HCT116 (cell line): Measurements from ENCODE around the gene ACOT11. TPM values are rescaled to one million over a fixed set of nuclear protein-coding genes. Genes with fewer than 3 reads are reported as not detected.

ENCODE experiments used
- ATAC-seq: fragments of 200-7000 bp; cut with Tn5 transposase; 2 replicates; pipeline ENCODE4 v1.9.1; 2020; ENCODE audit warnings: mild to moderate bottlenecking, moderate library complexity
- BruUV-seq: library from RNA; stranded (reverse); fragments of 400-500 nt; replicated peaks from 2 replicates; lab custom pipeline; 2021; lab: Mats Ljungman, UMichigan
- CTCF ChIA-PET: fragments of 300-600 bp; sonication (Branson Sonifier 250); formaldehyde crosslinking; loops from one replicate; lab custom pipeline; 2021; ENCODE audit warnings: antibody characterized with exemption; lab: Charles Lee
- POLR2A ChIA-PET: fragments of 300-600, 350-600 bp; sonication (Branson Sonifier 250); formaldehyde crosslinking; loops from one replicate; lab custom pipeline; 2021; ENCODE audit warnings: antibody characterized with exemption; lab: Charles Lee
- RAD21 ChIA-PET, 2 experiments: fragments of 300-600 bp; sonication (Branson Sonifier 250); formaldehyde crosslinking; loops; one replicate each; lab custom pipeline; 2023; ENCODE audit warnings: low total read pairs in 2 of 2; ENCODE audit not compliant: uncharacterized antibody in 2 of 2, unreplicated experiment in 2 of 2, low non-redundant PET in 1 of 2; lab: Charles Lee
- DNase-seq: peaks from one replicate; pipeline ENCODE4 v3.0.0-alpha.2; 2010; ENCODE audit warnings: low read depth, low spot score
- H2AFZ ChIP-seq: fragments of 200-600 bp; shearing (Covaris generic), sonication (generic); 2 replicates; pipeline ENCODE4 v1.6.1; 2017; ENCODE audit warnings: low read depth, mixed run types, mixed read lengths, antibody characterized with exemption, low read length; ENCODE audit not compliant: poor library complexity, severe bottlenecking
- H3K27ac ChIP-seq: 2 replicates; pipeline ENCODE4 v1.5.1; 2012; ENCODE audit warnings: low read depth, low read length
- H3K27me3 ChIP-seq: fragments of 200-600 bp; sonication (generic); 2 replicates; pipeline ENCODE4 v1.6.1; 2016; ENCODE audit warnings: mixed run types, low read length, mixed read lengths; ENCODE audit not compliant: insufficient read depth
- H3K36me3 ChIP-seq, 2 experiments: fragments of 200-500 bp in 1 of 2; fragments of 200-600 bp in 1 of 2; sonication (Bioruptor generic) in 1 of 2; sonication (generic) in 1 of 2; 2 replicates each; pipeline versions ENCODE4 v1.5.1 to v1.6.1; 2014 to 2016; ENCODE audit warnings: low read length in 2 of 2, inconsistent platforms in 1 of 2, mixed read lengths in 1 of 2, mixed run types in 1 of 2; ENCODE audit not compliant: insufficient read depth in 2 of 2, control insufficient read depth in 1 of 2
- H3K4me1 ChIP-seq, 2 experiments: fragments of 200-600 bp in 1 of 2; sonication (generic) in 1 of 2; 2 replicates each; pipeline versions ENCODE4 v1.5.1 to v1.6.1; 2012 to 2017; ENCODE audit warnings: low read length in 2 of 2, inconsistent platforms in 1 of 2, mild to moderate bottlenecking in 1 of 2, mixed read lengths in 1 of 2, mixed run types in 1 of 2, moderate library complexity in 1 of 2; ENCODE audit not compliant: insufficient read depth in 2 of 2, control insufficient read depth in 1 of 2
- H3K4me2 ChIP-seq: fragments of 200-600 bp; sonication (generic); 2 replicates; pipeline ENCODE4 v1.6.1; 2017; ENCODE audit warnings: mixed run types, low read length, mixed read lengths
- H3K4me3 ChIP-seq, 2 experiments: fragments of 200-600 bp in 1 of 2; sonication (generic) in 1 of 2; replicated peaks in 1 of 2; 2 replicates each; pipeline ENCODE4 v1.5.1; 2011 to 2016; ENCODE audit warnings: low read length in 2 of 2, control low read depth in 1 of 2, low read depth in 1 of 2, mild to moderate bottlenecking in 1 of 2, mixed read lengths in 1 of 2, mixed run types in 1 of 2
- H3K79me2 ChIP-seq: fragments of 200-600 bp; sonication (generic); 2 replicates; pipeline ENCODE4 v1.6.1; 2017; ENCODE audit warnings: mild to moderate bottlenecking, mixed run types, low read length, moderate library complexity, mixed read lengths; ENCODE audit not compliant: insufficient read depth
- H3K9ac ChIP-seq: fragments of 200-600 bp; sonication (generic); 2 replicates; pipeline ENCODE4 v1.6.1; 2016; ENCODE audit warnings: low read length, mixed read lengths
- H3K9me2 ChIP-seq: fragments of 200-600 bp; sonication (generic), shearing (Covaris generic); 2 replicates; pipeline ENCODE4 v1.6.1; 2017; ENCODE audit warnings: mixed run types, mild to moderate bottlenecking, moderate library complexity; ENCODE audit not compliant: insufficient read depth
- H3K9me3 ChIP-seq, 2 experiments: fragments of 200-500 bp in 1 of 2; fragments of 200-600 bp in 1 of 2; sonication (Bioruptor generic) in 1 of 2; sonication (generic) in 1 of 2; 2 replicates each; pipeline ENCODE4 v1.6.1; 2014 to 2017; ENCODE audit warnings: low read length in 2 of 2, mixed read lengths in 2 of 2, inconsistent platforms in 1 of 2, low read depth in 1 of 2, mild to moderate bottlenecking in 1 of 2, mixed run types in 1 of 2, moderate library complexity in 1 of 2; ENCODE audit not compliant: control insufficient read depth in 1 of 2, insufficient read depth in 1 of 2
- H4K20me1 ChIP-seq: fragments of 200-600 bp; sonication (generic), shearing (Covaris generic); 2 replicates; pipeline ENCODE4 v1.6.1; 2017; ENCODE audit warnings: mixed run types, mild to moderate bottlenecking, moderate library complexity; ENCODE audit not compliant: insufficient read depth
- CEBPB ChIP-seq: IDR thresholded peaks from 2 replicates; pipeline ENCODE4 v1.6.1; 2012; ENCODE audit warnings: low read depth
- EGR1 ChIP-seq: IDR thresholded peaks from 2 replicates; pipeline ENCODE4 v1.6.1; 2012; ENCODE audit warnings: low read depth
- ELF1 ChIP-seq: IDR thresholded peaks from 2 replicates; pipeline ENCODE4 v1.6.1; 2012; ENCODE audit warnings: low read depth, borderline replicate concordance
- EZH2phosphoT487 ChIP-seq: fragments of 200-600 bp; IDR thresholded peaks from 2 replicates; pipeline ENCODE4 v1.6.1; 2018; ENCODE audit warnings: antibody characterized with exemption, borderline replicate concordance
- FOSL1 ChIP-seq: IDR thresholded peaks from 2 replicates; pipeline ENCODE4 v1.6.1; 2012; ENCODE audit warnings: low read depth
- JUND ChIP-seq: IDR thresholded peaks from 2 replicates; pipeline ENCODE4 v1.6.1; 2012
- POLR2A ChIP-seq: IDR thresholded peaks from 2 replicates; pipeline ENCODE4 v1.7.0; 2011; ENCODE audit warnings: borderline replicate concordance; ENCODE audit not compliant: insufficient read depth, insufficient read length; ENCODE audit errors: extremely low read depth
- POLR2AphosphoS5 ChIP-seq: IDR thresholded peaks from 2 replicates; pipeline ENCODE4 v1.6.1; 2011; ENCODE audit warnings: mild to moderate bottlenecking, low read depth, low read length, moderate library complexity
- RAD21 ChIP-seq: IDR thresholded peaks from 2 replicates; pipeline ENCODE4 v1.6.1; 2012; ENCODE audit warnings: low read depth, mild to moderate bottlenecking
- REST ChIP-seq: IDR thresholded peaks from 2 replicates; pipeline ENCODE4 v1.6.1; 2012; ENCODE audit warnings: low read depth
- SIN3A ChIP-seq: IDR thresholded peaks from 2 replicates; pipeline ENCODE4 v1.6.1; 2012; ENCODE audit warnings: low read depth
- SRF ChIP-seq: IDR thresholded peaks from 2 replicates; pipeline ENCODE4 v1.6.1; 2012; ENCODE audit warnings: low read depth
- TCF7L2 ChIP-seq: IDR thresholded peaks from 2 replicates; pipeline ENCODE4 v1.7.0; 2011; ENCODE audit warnings: borderline replicate concordance, inconsistent platforms; ENCODE audit not compliant: insufficient read depth, insufficient read length; ENCODE audit errors: extremely low read depth
- YY1 ChIP-seq: IDR thresholded peaks from 2 replicates; pipeline ENCODE4 v1.6.1; 2011; ENCODE audit warnings: low read length, low read depth, moderate library complexity, mild to moderate bottlenecking; ENCODE audit not compliant: insufficient replicate concordance; ENCODE audit errors: extremely low read depth
- ZBTB33 ChIP-seq: IDR thresholded peaks from 2 replicates; pipeline ENCODE4 v1.6.1; 2011; ENCODE audit warnings: mild to moderate bottlenecking, low read length, moderate library complexity; ENCODE audit not compliant: insufficient replicate concordance; ENCODE audit errors: extremely low read depth
- ZFX ChIP-seq: fragments of 450-650 bp; IDR thresholded peaks from 2 replicates; pipeline ENCODE4 v1.6.1; 2017
- intact Hi-C: fragments of 100-400 bp; cut with micrococcal nuclease; formaldehyde crosslinking; loops from 2 replicates; pipeline ENCODE4 v1.10.0; 2022
- total RNA-seq: library from RNA; stranded (reverse); gene quantifications from one replicate; pipeline ENCODE4 v1.2.1, GENCODE V29; 2021; ENCODE audit not compliant: unreplicated experiment
- TF ChIP-seq, protein P1 (sequence below): IDR thresholded peaks from 2 replicates; pipeline ENCODE4 v1.6.1; 2012
- TF ChIP-seq, protein P2 (sequence below): IDR thresholded peaks from 2 replicates; pipeline ENCODE4 v1.6.1; 2012
- TF ChIP-seq, protein P3 (sequence below), 3 experiments: fragments of 200-600 bp in 1 of 3; sonication (generic) in 1 of 3; IDR thresholded peaks in 2 of 3; conservative IDR thresholded peaks in 1 of 3; 2 replicates each; pipeline ENCODE4 v1.5.1; 2012 to 2017; ENCODE audit warnings: low read depth in 2 of 3, low read length in 2 of 3, antibody characterized with exemption in 1 of 3, borderline replicate concordance in 1 of 3, control low read depth in 1 of 3, mild to moderate bottlenecking in 1 of 3, mixed read lengths in 1 of 3, mixed run types in 1 of 3, moderate library complexity in 1 of 3; ENCODE audit not compliant: insufficient read depth in 1 of 3

ACOT11 gene
- total RNA-seq, 1 experiment from 2014 or later, result 31.1 TPM

GRCh38 chr1:54538538-54538937, 9.5 kb upstream of the ACOT11 start:
- H3K79me2 ChIP-seq, result no peaks in the 10 kb centered on the region
- RAD21 ChIA-PET, result no interaction called here
- H3K27ac ChIP-seq, result no peak overlapping the region
- intact Hi-C loops, result no loop called here
- no peak overlapping the region for H3K4me2 ChIP-seq
- DNase-seq, result no peak
- TF ChIP-seq ZFX (no peak), ELF1 (no peak), SRF (no peak), EGR1 (no peak), TCF7L2 (no peak), POLR2A (no peak), FOSL1 (no peak), YY1 (no peak), CEBPB (no peak), JUND (no peak), POLR2AphosphoS5 (no peak), ZBTB33 (no peak), RAD21 (no peak), EZH2phosphoT487 (no peak), SIN3A (no peak), REST (no peak)
- TF ChIP-seq, protein P1, sequence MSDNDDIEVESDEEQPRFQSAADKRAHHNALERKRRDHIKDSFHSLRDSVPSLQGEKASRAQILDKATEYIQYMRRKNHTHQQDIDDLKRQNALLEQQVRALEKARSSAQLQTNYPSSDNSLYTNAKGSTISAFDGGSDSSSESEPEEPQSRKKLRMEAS, result no peak
- TF ChIP-seq, protein P2, sequence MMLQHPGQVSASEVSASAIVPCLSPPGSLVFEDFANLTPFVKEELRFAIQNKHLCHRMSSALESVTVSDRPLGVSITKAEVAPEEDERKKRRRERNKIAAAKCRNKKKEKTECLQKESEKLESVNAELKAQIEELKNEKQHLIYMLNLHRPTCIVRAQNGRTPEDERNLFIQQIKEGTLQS, result no peak
- TF ChIP-seq, protein P3, sequence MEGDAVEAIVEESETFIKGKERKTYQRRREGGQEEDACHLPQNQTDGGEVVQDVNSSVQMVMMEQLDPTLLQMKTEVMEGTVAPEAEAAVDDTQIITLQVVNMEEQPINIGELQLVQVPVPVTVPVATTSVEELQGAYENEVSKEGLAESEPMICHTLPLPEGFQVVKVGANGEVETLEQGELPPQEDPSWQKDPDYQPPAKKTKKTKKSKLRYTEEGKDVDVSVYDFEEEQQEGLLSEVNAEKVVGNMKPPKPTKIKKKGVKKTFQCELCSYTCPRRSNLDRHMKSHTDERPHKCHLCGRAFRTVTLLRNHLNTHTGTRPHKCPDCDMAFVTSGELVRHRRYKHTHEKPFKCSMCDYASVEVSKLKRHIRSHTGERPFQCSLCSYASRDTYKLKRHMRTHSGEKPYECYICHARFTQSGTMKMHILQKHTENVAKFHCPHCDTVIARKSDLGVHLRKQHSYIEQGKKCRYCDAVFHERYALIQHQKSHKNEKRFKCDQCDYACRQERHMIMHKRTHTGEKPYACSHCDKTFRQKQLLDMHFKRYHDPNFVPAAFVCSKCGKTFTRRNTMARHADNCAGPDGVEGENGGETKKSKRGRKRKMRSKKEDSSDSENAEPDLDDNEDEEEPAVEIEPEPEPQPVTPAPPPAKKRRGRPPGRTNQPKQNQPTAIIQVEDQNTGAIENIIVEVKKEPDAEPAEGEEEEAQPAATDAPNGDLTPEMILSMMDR (IDR thresholded peaks at IDR 0.05 in 2 of 3, conservative IDR thresholded peaks at IDR 0.05 in 1 of 3; ENCODE audit: borderline replicate concordance in 1 of 3, insufficient read depth in 1 of 3, low read depth in 2 of 3, low read length in 2 of 3), result no peak
- H3K9me3 ChIP-seq, result no peaks in the 10 kb centered on the region
- H3K36me3 ChIP-seq, result no peaks in the 10 kb centered on the region
- CTCF ChIA-PET, result no interaction called here
- no peak overlapping the region for H3K4me3 ChIP-seq
- H3K9ac ChIP-seq, result no peak overlapping the region
- no peaks in the 10 kb centered on the region for H3K9me2 ChIP-seq
- BruUV-seq, result no TSS peak
- no peaks in the 10 kb centered on the region for H3K27me3 ChIP-seq
- no peak overlapping the region for H2AFZ ChIP-seq
- POLR2A ChIA-PET, result no interaction called here
- no peak for ATAC-seq
- no peaks in the 10 kb centered on the region for H4K20me1 ChIP-seq
- H3K4me1 ChIP-seq, result peaks cover 22 to 30% of the 10 kb centered on the region in 2 experiments
